A673 (cell line): Measurements from ENCODE around the gene TSSC4.

Experiments
- CTCF ChIP-seq: fragments of 300-800, 200-600 bp; sonication (generic); conservative IDR thresholded peaks from 2 replicates; pipeline ENCODE4 v1.5.1; 2017; ENCODE audit warnings: low read depth, mild to moderate bottlenecking, antibody characterized with exemption, low read length, moderate library complexity, mixed read lengths
- EZH2 ChIP-seq: fragments of 200-600 bp; sonication (generic); IDR thresholded peaks from 2 replicates; pipeline ENCODE4 v1.6.1; 2017; ENCODE audit warnings: borderline replicate concordance, low read depth, mild to moderate bottlenecking, mixed read lengths, antibody characterized with exemption, low read length; ENCODE audit not compliant: poor library complexity, severe bottlenecking

- TF ChIP-seq CTCF (no peak), EZH2 (no peak)
Measured at GRCh38 chr11:2363577-2364370, 36.8 kb upstream of the TSSC4 start.
